Liver (tissue), 9 donors: ENCODE measurements around the gene MIDN. TPM values are rescaled to one million over a fixed set of nuclear protein-coding genes. Genes with fewer than 3 reads are reported as not detected.

Source experiments
- DNase-seq: peaks from one replicate; pipeline ENCODE4 v3.0.0-alpha.2; 2017; ENCODE audit warnings: low spot score
- H3K27ac ChIP-seq, 2 donors: one replicate each; pipeline ENCODE4 v1.7.0; 2013; ENCODE audit warnings: inconsistent platforms in 2 of 2, low read length in 2 of 2, control low read depth in 1 of 2, low read depth in 1 of 2, mild to moderate bottlenecking in 1 of 2
- H3K27me3 ChIP-seq, 4 donors: one replicate each; pipeline versions ENCODE4 v1.6.1 to v1.7.0; 2013; ENCODE audit warnings: low read length in 3 of 4, inconsistent platforms in 1 of 4, mild to moderate bottlenecking in 1 of 4, moderate library complexity in 1 of 4; ENCODE audit not compliant: control insufficient read depth in 4 of 4, insufficient read depth in 4 of 4
- H3K36me3 ChIP-seq, 4 donors: one replicate each; pipeline versions ENCODE4 v1.6.1 to v1.7.0; 2013; ENCODE audit warnings: low read length in 3 of 4, mild to moderate bottlenecking in 3 of 4, low read depth in 1 of 4, moderate library complexity in 1 of 4; ENCODE audit not compliant: control insufficient read depth in 4 of 4, insufficient read depth in 3 of 4
- H3K4me1 ChIP-seq, 4 donors: one replicate each; pipeline versions ENCODE4 v1.6.1 to v1.7.0; 2013; ENCODE audit warnings: low read length in 3 of 4, mild to moderate bottlenecking in 3 of 4, moderate library complexity in 1 of 4; ENCODE audit not compliant: control insufficient read depth in 4 of 4, insufficient read depth in 4 of 4
- H3K4me3 ChIP-seq, 3 donors: one replicate each; pipeline versions ENCODE4 v1.6.1 to v1.7.0; 2013; ENCODE audit warnings: low read length in 3 of 3, control low read depth in 1 of 3, low read depth in 1 of 3, mild to moderate bottlenecking in 1 of 3
- H3K9ac ChIP-seq, 2 donors: one replicate each; pipeline ENCODE4 v1.7.0; 2013; ENCODE audit warnings: low read length in 2 of 2, mild to moderate bottlenecking in 2 of 2, moderate library complexity in 2 of 2, control low read depth in 1 of 2, low read depth in 1 of 2
- H3K9me3 ChIP-seq, 4 donors: one replicate each; pipeline versions ENCODE4 v1.6.1 to v1.7.0; 2013; ENCODE audit warnings: low read length in 3 of 4; ENCODE audit not compliant: control insufficient read depth in 4 of 4
- ATF3 ChIP-seq: IDR thresholded peaks from 2 replicates; pipeline ENCODE4 v1.6.1; 2016; ENCODE audit warnings: antibody characterized with exemption
- CTCF ChIP-seq: fragments of 150-350 bp; IDR thresholded peaks from 2 replicates; pipeline ENCODE4 v1.5.1; 2017; ENCODE audit warnings: improper control_type of control experiment, low read depth, low read length; ENCODE audit not compliant: missing input control
- FOXA1 ChIP-seq: IDR thresholded peaks from 2 replicates; pipeline ENCODE4 v1.6.1; 2016; ENCODE audit warnings: antibody characterized with exemption
- FOXA2 ChIP-seq: IDR thresholded peaks from 2 replicates; pipeline ENCODE4 v1.6.1; 2016; ENCODE audit warnings: antibody characterized with exemption
- GABPA ChIP-seq, 2 donors: IDR thresholded peaks in 1 of 2; conservative IDR thresholded peaks in 1 of 2; 2 replicates each; pipeline ENCODE4 v1.6.1; 2016; ENCODE audit warnings: antibody characterized with exemption in 2 of 2, mild to moderate bottlenecking in 1 of 2, moderate library complexity in 1 of 2
- HNF4A ChIP-seq, 2 donors: conservative IDR thresholded peaks; 2 replicates each; pipeline ENCODE4 v1.6.1; 2016; ENCODE audit warnings: antibody characterized with exemption in 2 of 2, mild to moderate bottlenecking in 2 of 2
- JUND ChIP-seq, 2 donors: IDR thresholded peaks; 2 replicates each; pipeline ENCODE4 v1.6.1; 2016; ENCODE audit warnings: antibody characterized with exemption in 2 of 2
- MAX ChIP-seq: IDR thresholded peaks from 2 replicates; pipeline ENCODE4 v1.6.1; 2016; ENCODE audit warnings: antibody characterized with exemption
- RAD21 ChIP-seq, 2 donors: IDR thresholded peaks; 2 replicates each; pipeline ENCODE4 v1.6.1; 2016; ENCODE audit warnings: antibody characterized with exemption in 2 of 2, mild to moderate bottlenecking in 2 of 2
- REST ChIP-seq: IDR thresholded peaks from 2 replicates; pipeline ENCODE4 v1.6.1; 2016; ENCODE audit warnings: antibody characterized with exemption, mild to moderate bottlenecking
- RXRA ChIP-seq, 2 donors: IDR thresholded peaks; 2 replicates each; pipeline ENCODE4 v1.6.1; 2017 to 2018; ENCODE audit warnings: antibody characterized with exemption in 2 of 2, mild to moderate bottlenecking in 1 of 2
- SP1 ChIP-seq: IDR thresholded peaks from 2 replicates; pipeline ENCODE4 v1.6.1; 2018; ENCODE audit warnings: antibody characterized with exemption, mild to moderate bottlenecking
- TAF1 ChIP-seq: conservative IDR thresholded peaks from 2 replicates; pipeline ENCODE4 v1.6.1; 2016; ENCODE audit warnings: antibody characterized with exemption, mild to moderate bottlenecking
- YY1 ChIP-seq: IDR thresholded peaks from 2 replicates; pipeline ENCODE4 v1.6.1; 2016; ENCODE audit warnings: antibody characterized with exemption, mild to moderate bottlenecking
- WGBS: extraction: QIAGEN DNeasy Blood & Tissue Kit; methylation state at CpG from one replicate; pipeline ENCODE4 v1.1.7; 2013; 5-methylcytosine and 5-hydroxymethylcytosine counted together
- polyA plus RNA-seq, 2 donors: library from polyadenylated mRNA; stranded (reverse) in 1 of 2; unstranded in 1 of 2; fragments of 200-250 nt in 1 of 2; fragments of >200 nt in 1 of 2; fragmentation: Nextera tagmentation in 1 of 2; extraction: Ambion mirVana in 1 of 2; gene quantifications; one replicate each; pipeline versions ENCODE4 v1.2.1 to v1.2.3, GENCODE V29; 2013 to 2015
- total RNA-seq, 2 donors: library from RNA; depleted of rRNA; stranded (reverse); fragments of >200 nt; gene quantifications; one replicate each; pipeline ENCODE4 v1.2.3, GENCODE V29; 2014
- TF ChIP-seq, protein P1 (sequence below): IDR thresholded peaks from 2 replicates; pipeline ENCODE4 v1.6.1; 2016; ENCODE audit warnings: antibody characterized with exemption
- donor health status: healthy.
- donor health status: healthy.
- donor health status: healthy.
- donor health status: healthy.
- donor health status: healthy.

The MIDN gene
- total and polyA plus RNA-seq, 4 donors = 2.9 to 22.9 (median 11.8) TPM

DNA sequence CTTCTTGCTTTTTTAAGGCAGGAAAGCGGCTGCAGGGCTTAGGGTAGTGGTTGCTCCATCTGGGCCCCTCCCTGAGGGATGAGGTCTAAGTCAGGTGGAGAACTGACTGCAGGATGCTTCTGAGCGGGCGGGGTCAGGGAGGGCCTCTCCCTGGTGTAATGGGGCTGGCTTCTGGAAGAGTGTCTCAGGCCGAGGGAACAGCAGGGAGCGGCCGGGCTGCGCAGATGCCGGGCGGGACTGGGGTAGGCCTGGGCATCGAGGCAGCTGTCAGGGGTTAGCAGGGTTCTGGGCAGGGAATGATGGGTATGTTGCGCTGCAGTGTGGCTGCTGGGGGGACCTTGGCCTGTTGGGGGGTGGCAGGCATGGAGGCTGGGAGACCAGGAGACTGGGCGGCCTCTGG lies 29.7 kb downstream of the MIDN start:
- Histone ChIP-seq H3K4me1 (peaks cover 13 to 46% (median 37%) of the 10 kb centered on the region in 4 donors), H3K27me3 (no peaks in the 10 kb centered on the region), H3K9me3 (no peaks in the 10 kb centered on the region), H3K27ac (no peak overlapping the region), H3K9ac (no peak overlapping the region), H3K4me3 (no peak overlapping the region), H3K36me3 (peaks cover 9 to 19% (median 14%) of the 10 kb centered on the region in 4 donors)
- 82% methylated on average over 12 of the region's 12 CpGs for WGBS
- DNase-seq = no peak
- TF ChIP-seq MAX = no peak
- no peak for TF ChIP-seq GABPA (IDR thresholded peaks at IDR 0.05 in 1 of 2, conservative IDR thresholded peaks at IDR 0.05 in 1 of 2)
- no peak for TF ChIP-seq ATF3
- TF ChIP-seq, protein P1, sequence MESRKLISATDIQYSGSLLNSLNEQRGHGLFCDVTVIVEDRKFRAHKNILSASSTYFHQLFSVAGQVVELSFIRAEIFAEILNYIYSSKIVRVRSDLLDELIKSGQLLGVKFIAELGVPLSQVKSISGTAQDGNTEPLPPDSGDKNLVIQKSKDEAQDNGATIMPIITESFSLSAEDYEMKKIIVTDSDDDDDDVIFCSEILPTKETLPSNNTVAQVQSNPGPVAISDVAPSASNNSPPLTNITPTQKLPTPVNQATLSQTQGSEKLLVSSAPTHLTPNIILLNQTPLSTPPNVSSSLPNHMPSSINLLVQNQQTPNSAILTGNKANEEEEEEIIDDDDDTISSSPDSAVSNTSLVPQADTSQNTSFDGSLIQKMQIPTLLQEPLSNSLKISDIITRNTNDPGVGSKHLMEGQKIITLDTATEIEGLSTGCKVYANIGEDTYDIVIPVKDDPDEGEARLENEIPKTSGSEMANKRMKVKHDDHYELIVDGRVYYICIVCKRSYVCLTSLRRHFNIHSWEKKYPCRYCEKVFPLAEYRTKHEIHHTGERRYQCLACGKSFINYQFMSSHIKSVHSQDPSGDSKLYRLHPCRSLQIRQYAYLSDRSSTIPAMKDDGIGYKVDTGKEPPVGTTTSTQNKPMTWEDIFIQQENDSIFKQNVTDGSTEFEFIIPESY = no peak
- no peak for TF ChIP-seq HNF4A (conservative IDR thresholded peaks at IDR 0.05)
- no peak for TF ChIP-seq FOXA2

DNA sequence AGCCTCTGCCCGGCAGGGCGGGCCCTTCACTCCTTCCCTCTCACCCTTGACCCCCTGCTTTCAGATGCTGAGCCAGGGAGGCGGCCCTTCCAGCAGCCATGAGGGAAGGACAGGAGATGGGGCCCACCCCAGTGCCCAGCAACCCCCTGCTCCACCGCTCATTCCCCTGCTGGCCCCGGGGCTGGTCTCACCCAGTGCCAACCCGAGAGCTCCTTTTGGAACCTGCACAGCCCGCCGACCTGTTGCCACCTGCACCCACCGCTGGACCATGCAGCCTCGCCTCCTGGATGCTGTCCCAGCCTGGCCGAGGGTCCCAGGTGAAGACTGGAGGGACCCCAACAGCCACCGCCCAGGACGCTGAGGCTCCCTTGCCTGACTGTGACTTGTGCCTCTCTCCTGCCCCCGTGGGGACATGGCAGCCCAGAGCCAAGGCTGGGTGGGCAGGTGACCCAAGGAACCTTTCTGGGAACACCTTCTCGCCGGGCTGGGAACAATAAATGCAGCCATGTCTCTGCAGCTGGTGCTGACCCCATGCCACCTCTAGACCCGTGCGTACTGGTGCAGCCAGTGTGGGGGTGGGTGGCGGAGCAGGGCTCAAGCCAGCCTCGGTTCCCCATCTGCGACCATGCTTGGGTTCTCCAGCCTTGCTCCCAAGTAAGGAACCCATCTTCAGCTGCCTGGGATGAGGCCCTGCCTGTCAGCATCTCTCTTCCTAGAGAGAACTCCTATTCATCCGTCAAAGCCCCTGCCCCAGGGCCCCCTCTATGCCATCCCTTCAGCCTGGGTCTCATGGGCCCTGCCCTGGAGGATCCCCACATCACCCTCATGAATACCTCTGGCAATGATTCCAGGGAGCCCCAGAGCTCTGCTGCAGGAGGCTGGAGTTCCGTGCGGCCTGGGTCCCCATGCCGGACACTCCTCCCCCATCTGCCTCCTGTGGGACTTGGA lies 30.6 kb downstream of the MIDN start:
- no peak overlapping the region for H3K4me3 ChIP-seq
- H3K4me1 ChIP-seq = peaks cover 13 to 46% (median 37%) of the 10 kb centered on the region in 4 donors
- TF ChIP-seq HNF4A (conservative IDR thresholded peaks at IDR 0.05) = no peak
- no peak for TF ChIP-seq GABPA (IDR thresholded peaks at IDR 0.05 in 1 of 2, conservative IDR thresholded peaks at IDR 0.05 in 1 of 2)
- TF ChIP-seq, protein P1 = no peak
- TF ChIP-seq RXRA (IDR thresholded peaks at IDR 0.05) = no peak
- no peak for TF ChIP-seq FOXA2
- no peak for TF ChIP-seq YY1
- no peak for TF ChIP-seq REST
- TF ChIP-seq CTCF = no peak
- TF ChIP-seq MAX = no peak
- TF ChIP-seq FOXA1 = no peak
- TF ChIP-seq ATF3 = no peak
- TF ChIP-seq RAD21 (IDR thresholded peaks at IDR 0.05) = no peak
- TF ChIP-seq TAF1 = no peak
- no peak for TF ChIP-seq JUND (IDR thresholded peaks at IDR 0.05)
- no peak for TF ChIP-seq SP1
- WGBS = 85% methylated on average over 25 of the region's 25 CpGs
- DNase-seq = no peak
- no peaks in the 10 kb centered on the region for H3K27me3 ChIP-seq
- H3K36me3 ChIP-seq = peaks cover 3 to 11% (median 8%) of the 10 kb centered on the region in 4 donors
- H3K9me3 ChIP-seq = no peaks in the 10 kb centered on the region
- H3K27ac ChIP-seq = no peak overlapping the region
- no peak overlapping the region for H3K9ac ChIP-seq
